Measurements from ENCODE around the gene CTIF.

DNA sequence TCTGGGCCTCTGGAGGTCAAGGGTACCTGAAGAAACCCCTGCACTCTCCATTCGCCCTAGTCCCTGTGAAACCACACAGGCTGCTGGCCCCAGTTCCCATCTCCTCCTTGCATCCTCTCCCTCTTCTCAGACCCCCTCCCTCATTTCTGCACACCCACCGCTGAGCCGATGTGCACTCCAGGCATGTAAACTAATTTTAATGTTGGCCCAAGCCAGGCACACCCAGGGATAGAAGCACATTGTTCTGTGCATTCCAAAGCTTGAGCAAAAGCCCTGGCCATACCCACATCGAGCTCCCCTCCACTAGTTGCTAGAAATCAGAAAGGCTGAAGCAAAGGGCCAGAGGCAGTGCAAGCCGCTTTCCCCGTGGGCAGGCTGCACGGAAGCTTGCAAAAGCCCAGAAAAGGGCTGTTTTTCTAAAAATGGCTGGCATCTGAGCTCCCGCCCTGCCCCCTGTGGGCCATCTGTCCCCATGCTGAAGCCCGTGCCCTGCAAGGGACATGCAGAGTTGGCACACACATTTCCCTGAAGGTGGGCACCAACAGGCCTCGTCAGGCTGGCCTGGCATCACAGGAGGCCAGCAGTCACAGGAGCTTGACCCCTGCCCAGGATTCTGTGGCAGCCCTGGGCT is 230.3 kb downstream of the CTIF start:
- TF ChIP-seq, protein P1, sequence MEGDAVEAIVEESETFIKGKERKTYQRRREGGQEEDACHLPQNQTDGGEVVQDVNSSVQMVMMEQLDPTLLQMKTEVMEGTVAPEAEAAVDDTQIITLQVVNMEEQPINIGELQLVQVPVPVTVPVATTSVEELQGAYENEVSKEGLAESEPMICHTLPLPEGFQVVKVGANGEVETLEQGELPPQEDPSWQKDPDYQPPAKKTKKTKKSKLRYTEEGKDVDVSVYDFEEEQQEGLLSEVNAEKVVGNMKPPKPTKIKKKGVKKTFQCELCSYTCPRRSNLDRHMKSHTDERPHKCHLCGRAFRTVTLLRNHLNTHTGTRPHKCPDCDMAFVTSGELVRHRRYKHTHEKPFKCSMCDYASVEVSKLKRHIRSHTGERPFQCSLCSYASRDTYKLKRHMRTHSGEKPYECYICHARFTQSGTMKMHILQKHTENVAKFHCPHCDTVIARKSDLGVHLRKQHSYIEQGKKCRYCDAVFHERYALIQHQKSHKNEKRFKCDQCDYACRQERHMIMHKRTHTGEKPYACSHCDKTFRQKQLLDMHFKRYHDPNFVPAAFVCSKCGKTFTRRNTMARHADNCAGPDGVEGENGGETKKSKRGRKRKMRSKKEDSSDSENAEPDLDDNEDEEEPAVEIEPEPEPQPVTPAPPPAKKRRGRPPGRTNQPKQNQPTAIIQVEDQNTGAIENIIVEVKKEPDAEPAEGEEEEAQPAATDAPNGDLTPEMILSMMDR (IDR thresholded peaks at IDR 0.05; ENCODE audit: low read length): no peak
- TF ChIP-seq EZH2 (optimal IDR thresholded peaks at IDR 0.05; ENCODE audit: low read depth, low read length): no peak
- TF ChIP-seq EZH2phosphoT487 (IDR thresholded peaks at IDR 0.05; ENCODE audit: low read length): no peak

Measured in MM.1S (cell line).